ENCODE results near the gene SSUH2.
"Not testable (repeated sequence)": the region's sequence is repeated elsewhere in the genome, so short reads cannot be mapped to it uniquely, and the experiment has no call there.

Gene SSUH2

GRCh38 chr3:8608041-8608790 lies 36.4 kb downstream of the SSUH2 start:
- DNase-seq = no peak

GRCh38 chr3:8607234-8608040 lies 37.2 kb downstream of the SSUH2 start:
- no peak for DNase-seq

GRCh38 chr3:8606701-8607231 lies 37.8 kb downstream of the SSUH2 start:
- no peak for DNase-seq

GRCh38 chr3:8604988-8605387 lies 39.6 kb downstream of the SSUH2 start:
- DNase-seq = no peak

GRCh38 chr3:8604006-8604405 lies 40.6 kb downstream of the SSUH2 start:
- no peak for DNase-seq

GRCh38 chr3:8603115-8603710 lies 41.4 kb downstream of the SSUH2 start:
- DNase-seq = no peak

- DNase-seq = no peak
Observed at GRCh38 chr3:8600457-8600856, 44.1 kb downstream of the SSUH2 start.

GRCh38 chr3:8599146-8599545 lies 45.5 kb downstream of the SSUH2 start:
- DNase-seq = no peak

- DNase-seq = no peak
Observed at GRCh38 chr3:8597219-8597853, 47.3 kb downstream of the SSUH2 start.

- DNase-seq = no peak
Observed at GRCh38 chr3:8596321-8597218, 48.0 kb downstream of the SSUH2 start.

- no peak for DNase-seq
Observed at GRCh38 chr3:8595695-8596115, 48.9 kb downstream of the SSUH2 start.

GRCh38 chr3:8595252-8595651 lies 49.3 kb downstream of the SSUH2 start:
- DNase-seq = no peak

GRCh38 chr3:8593021-8593827 lies 51.4 kb downstream of the SSUH2 start:
- no peak for DNase-seq

GRCh38 chr3:8589880-8590556 lies 54.6 kb downstream of the SSUH2 start:
- no peak for DNase-seq

GRCh38 chr3:8584661-8585060 lies 59.9 kb downstream of the SSUH2 start:
- DNase-seq = no peak

- no peak for DNase-seq
Observed at GRCh38 chr3:8581806-8582445, 62.7 kb downstream of the SSUH2 start.

GRCh38 chr3:8581373-8581772 lies 63.2 kb downstream of the SSUH2 start:
- no peak for DNase-seq

- DNase-seq = not testable (repeated sequence)
Observed at GRCh38 chr3:8580434-8580833, 64.2 kb downstream of the SSUH2 start.

- DNase-seq = no peak
Observed at GRCh38 chr3:8579943-8580342, 64.7 kb downstream of the SSUH2 start.

- no peak for DNase-seq
Observed at GRCh38 chr3:8579096-8579495, 65.5 kb downstream of the SSUH2 start.
